Mucosa of rectum (tissue), 2 donors: ENCODE measurements around the gene COX4I2.

Source experiments
- H3K27ac ChIP-seq, 2 donors: one replicate each; pipeline ENCODE4 v1.7.0; 2013; ENCODE audit warnings: inconsistent platforms in 2 of 2, low read depth in 2 of 2, low read length in 2 of 2
- H3K27me3 ChIP-seq, 2 donors: one replicate each; pipeline ENCODE4 v1.7.0; 2013; ENCODE audit warnings: low read length in 2 of 2; ENCODE audit not compliant: control insufficient read depth in 2 of 2, insufficient read depth in 2 of 2
- H3K36me3 ChIP-seq, 2 donors: one replicate each; pipeline ENCODE4 v1.7.0; 2013; ENCODE audit warnings: low read length in 2 of 2; ENCODE audit not compliant: control insufficient read depth in 2 of 2, insufficient read depth in 2 of 2
- H3K4me1 ChIP-seq, 2 donors: one replicate each; pipeline ENCODE4 v1.7.0; 2013; ENCODE audit warnings: low read length in 2 of 2, mild to moderate bottlenecking in 1 of 2; ENCODE audit not compliant: control insufficient read depth in 2 of 2, insufficient read depth in 2 of 2
- H3K4me3 ChIP-seq, 2 donors: one replicate each; pipeline ENCODE4 v1.7.0; 2013; ENCODE audit warnings: low read length in 2 of 2
- H3K9ac ChIP-seq, 2 donors: one replicate each; pipeline ENCODE4 v1.7.0; 2013; ENCODE audit warnings: low read length in 2 of 2, low read depth in 1 of 2, mild to moderate bottlenecking in 1 of 2
- H3K9me3 ChIP-seq, 2 donors: one replicate each; pipeline ENCODE4 v1.7.0; 2013; ENCODE audit warnings: low read length in 2 of 2; ENCODE audit not compliant: control insufficient read depth in 2 of 2
- donor health status: healthy.
- donor health status: Normal muscosa, but diverticular disease.

The COX4I2 gene

DNA sequence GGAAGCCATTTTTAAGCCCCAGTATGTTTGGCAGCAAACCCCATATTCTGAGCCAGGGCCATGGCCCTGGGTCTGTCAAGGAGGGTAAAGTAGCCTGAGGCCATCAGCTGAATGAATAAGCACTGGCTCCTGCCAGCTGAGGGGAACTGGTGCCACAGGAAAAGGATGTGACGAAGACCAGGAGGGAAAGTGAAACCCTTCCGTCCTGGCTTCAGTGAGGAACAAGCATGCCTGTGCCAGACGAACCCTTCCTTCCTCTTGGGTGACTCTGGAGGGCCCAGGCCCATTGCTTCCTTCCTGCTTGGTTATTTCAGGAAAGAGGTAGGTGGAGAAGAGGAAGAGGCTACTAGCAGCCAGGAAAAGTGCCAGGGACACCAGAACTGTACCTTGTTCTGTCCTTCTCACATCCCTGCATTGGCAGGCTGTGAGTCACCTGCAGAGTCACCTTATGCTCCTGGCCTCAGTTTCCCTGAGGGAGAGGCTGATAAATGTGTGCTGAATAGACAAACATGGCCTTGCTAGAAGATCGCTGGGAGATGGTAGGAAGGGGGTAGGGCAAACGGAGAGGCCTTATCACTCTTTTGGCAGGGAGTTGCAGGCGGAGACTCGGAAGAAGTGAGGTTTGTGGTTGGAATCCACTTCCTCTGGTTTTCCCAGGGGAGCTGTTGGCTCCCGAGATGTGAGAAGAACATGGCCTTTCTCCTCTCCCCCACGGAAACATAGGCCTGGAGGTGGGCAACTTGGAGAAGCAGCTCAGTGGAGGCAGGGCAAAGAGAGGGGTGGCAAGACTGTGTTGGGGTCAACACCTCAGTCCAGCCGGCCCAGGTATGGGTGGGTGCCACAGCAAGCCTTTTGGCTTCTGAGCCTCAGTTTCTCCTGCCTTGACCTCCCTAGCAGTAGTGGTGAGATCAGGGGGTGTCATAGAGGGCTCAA is 37.4 kb downstream of the COX4I2 start:
- Histone ChIP-seq H3K9ac (peak overlapping the region; percentile 0 to 23), H3K4me3 (peak overlapping the region; percentile 13 to 69), H3K27ac (peak overlapping the region; percentile 48 to 85), H3K36me3 (peaks cover 10 to 25% of the 10 kb centered on the region in 2 donors), H3K4me1 (peaks cover 32 to 35% of the 10 kb centered on the region in 2 donors), H3K9me3 (no peaks in the 10 kb centered on the region), H3K27me3 (no peaks in the 10 kb centered on the region)

DNA sequence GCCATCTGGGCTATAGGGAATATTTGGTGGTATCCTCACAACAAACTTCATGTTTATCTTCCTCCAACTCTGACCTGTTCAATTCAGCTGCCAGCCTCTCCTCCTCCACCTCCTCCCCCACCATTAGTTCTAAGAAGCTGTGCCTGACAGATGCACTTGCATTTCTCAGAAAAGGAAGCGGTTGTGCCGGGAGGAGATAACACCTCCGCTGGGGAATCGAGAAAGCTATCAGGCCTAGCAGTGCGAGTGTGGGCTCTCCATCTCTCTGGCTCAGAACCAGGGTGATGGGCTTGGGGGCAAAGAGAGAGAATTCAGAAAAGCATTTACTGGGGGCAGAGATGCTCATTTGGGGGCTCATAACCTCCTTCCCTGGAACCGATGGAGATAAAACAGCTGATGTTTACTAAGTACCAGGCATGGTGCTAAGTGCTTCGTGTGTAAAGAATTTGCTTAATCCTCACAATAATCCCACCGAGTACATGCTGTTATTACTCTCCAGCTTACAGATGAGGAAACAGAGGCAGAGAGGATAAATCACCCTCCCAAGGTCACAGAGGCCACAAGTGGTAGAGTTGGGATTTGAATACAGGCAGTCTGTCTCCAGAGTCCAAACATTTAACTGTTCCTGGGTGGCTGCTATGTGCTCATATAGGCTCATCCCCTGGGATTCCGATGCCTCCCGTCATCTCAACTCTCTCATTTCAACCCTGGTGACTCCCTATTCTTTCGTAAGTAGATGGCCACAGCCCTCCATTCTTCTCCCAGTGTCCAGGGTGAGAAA is 38.3 kb downstream of the COX4I2 start:
- H3K27ac ChIP-seq, result peak overlapping the region; percentile 48 to 85
- H3K4me1 ChIP-seq, result peaks cover 29% of the 10 kb centered on the region in 2 donors
- peak overlapping the region in 1 of 2 donors; percentile 7 for H3K9ac ChIP-seq
- H3K9me3 ChIP-seq, result no peaks in the 10 kb centered on the region
- H3K27me3 ChIP-seq, result no peaks in the 10 kb centered on the region
- peak overlapping the region in 1 of 2 donors; percentile 69 for H3K4me3 ChIP-seq
- peaks cover 18 to 29% of the 10 kb centered on the region in 2 donors for H3K36me3 ChIP-seq

DNA sequence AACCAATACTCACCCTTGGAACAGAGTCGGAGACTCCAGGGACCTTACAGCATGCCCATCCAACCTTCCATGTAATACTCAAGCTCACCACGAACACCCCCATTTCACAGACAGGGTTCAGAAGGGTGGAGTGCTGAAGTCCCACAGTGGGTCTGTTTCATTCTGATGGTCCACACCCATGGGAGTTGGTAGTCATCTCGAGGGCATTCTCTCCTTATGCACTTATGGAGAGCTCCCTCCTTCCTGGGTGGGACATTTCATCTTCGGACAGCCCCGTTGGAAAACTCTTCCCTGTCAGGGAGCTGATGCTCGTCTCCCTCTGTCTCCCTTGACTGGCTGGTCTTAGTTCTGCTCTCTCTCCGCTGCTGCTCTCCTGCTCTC is 38.9 kb downstream of the COX4I2 start:
- no peak overlapping the region for H3K4me3 ChIP-seq
- peaks cover 24% of the 10 kb centered on the region in 2 donors for H3K4me1 ChIP-seq
- H3K36me3 ChIP-seq, result peaks cover 18 to 31% of the 10 kb centered on the region in 2 donors
- H3K27ac ChIP-seq, result peak overlapping the region in 1 of 2 donors; percentile 38
- H3K9me3 ChIP-seq, result no peaks in the 10 kb centered on the region
- H3K9ac ChIP-seq, result no peak overlapping the region
- no peaks in the 10 kb centered on the region for H3K27me3 ChIP-seq

DNA sequence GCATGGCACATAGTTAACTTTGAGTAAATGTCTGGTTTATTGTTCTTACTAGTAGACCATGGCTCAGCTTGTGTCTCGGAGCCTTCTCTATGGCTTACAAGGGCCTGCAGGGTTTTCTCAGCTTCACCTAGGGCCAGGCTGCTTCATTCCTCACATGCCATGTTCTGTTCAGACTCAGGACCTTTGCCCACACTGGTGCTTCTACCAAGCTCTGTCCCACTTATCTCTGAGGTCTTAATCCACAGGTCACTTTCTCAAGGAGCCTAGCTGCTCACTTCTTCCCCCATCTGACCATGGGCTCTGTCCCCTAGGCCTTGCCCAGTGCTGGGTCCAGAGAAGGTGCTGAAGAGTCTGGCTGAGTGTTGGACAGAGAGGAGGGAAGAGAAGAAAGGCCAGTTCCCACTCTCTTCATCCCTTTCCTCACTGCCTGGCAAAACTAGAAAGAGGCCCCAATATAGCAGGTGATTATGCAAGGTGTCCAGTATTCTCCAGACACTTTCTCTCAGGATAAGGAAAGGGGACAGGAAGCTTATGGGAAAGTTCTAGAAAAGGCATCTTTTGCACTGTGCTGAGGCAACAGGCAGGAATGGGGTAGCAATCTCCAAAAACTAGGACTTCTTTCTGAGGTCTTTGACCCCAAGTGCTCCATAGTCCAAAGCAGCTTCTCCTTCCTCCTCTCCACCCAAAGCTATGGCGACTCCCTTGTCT is 40.0 kb downstream of the COX4I2 start:
- Histone ChIP-seq H3K9ac (no peak overlapping the region), H3K4me1 (peaks cover 23 to 27% of the 10 kb centered on the region in 2 donors), H3K27ac (no peak overlapping the region)

DNA sequence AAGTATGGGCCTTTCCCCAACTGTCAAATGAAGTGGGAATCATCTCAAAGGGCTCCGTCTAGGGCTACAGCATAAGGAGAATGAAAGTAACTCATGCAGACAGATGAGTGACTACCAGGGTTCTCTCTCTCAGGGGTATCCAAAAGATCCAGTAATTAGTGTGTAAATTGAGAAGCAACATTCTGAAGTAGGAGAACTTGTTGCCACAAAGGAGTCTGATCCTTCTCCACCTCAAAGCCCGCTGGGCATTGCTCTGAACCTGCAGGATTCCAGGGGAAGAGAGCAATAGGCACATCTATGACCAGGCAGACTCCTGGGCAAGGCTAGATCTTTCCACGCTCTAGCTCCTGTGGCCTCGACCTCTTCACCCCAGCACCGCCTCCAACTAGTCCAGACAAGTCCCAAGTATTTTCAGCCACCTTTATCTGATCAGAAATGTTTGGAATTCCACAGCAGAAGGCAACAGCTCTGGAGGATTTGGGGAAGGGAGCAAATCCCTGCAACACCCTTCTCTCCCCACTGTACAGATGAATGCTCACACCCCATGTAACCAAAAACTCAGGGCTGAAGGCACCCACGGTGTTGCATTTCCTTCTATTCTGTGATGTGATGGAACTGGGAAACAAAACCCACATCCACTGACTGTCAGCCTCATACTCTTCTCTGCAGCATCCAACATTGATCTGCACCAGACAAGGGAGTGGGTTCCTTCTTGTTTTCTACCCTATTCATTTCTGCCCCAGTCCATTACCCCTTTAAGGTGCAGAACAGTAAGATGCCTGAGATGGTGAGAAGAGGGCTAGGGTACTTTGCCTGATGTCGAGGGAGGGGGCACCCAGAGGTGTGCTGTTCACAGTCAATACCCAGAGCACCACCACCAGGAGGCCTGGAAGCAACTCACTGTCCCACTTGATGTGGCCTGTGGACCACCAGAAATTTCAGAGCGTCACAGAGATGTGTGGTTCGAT is 41.0 kb downstream of the COX4I2 start:
- peaks cover 23 to 27% of the 10 kb centered on the region in 2 donors for H3K4me1 ChIP-seq
- no peak overlapping the region for H3K4me3 ChIP-seq

More for the DNA sequence above, 40.0 kb downstream of the COX4I2 start:
- H3K4me3 ChIP-seq, result no peak overlapping the region
- H3K36me3 ChIP-seq, result peaks cover 18 to 31% of the 10 kb centered on the region in 2 donors
- no peaks in the 10 kb centered on the region for H3K9me3 ChIP-seq
- no peaks in the 10 kb centered on the region for H3K27me3 ChIP-seq

DNA sequence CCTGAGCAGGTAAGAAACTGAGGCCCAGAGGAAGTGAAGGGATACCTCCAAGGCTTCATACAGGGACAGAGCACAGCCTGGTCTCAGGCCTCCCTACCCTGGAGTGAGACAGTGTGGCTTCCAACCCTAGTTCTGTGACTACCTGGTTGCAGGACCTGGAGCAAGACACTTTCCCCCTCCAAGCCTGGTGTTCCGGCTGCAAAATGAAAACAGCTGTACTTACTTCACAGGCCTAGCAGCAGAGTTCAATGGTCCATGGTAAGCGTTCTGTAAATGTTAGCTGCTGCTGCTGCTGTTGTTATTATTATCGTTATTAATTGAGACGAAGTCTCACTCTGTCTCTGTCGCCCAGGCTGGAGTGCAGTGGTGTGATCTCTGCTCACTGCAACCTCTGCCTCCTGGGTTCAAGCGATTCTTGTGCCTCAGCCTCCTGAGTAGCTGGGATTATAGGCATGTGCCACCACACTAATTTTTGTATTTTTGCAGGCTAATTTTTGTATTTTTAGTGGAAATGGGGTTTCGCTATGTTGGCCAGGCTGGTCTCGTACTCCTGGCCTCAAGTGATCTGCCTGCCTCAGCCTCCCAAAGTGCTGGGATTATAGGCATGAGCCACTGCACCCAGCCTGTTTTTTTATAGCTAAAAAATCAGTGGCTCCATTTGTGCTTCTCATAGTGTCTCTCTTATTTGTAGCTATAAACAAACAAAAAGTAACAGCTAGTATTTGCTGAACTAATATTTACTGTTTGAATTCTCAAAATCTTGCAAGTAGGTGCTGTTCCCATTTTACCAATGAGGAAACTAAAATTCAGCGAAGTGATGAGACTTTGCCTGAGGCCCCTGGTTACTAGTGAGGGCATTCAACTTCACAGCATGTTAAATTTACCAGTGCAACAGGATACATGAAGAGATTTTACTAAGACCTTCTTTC is 41.9 kb downstream of the COX4I2 start:
- Histone ChIP-seq H3K27me3 (no peaks in the 10 kb centered on the region), H3K27ac (no peak overlapping the region)

More for the DNA sequence above, 41.0 kb downstream of the COX4I2 start:
- Histone ChIP-seq H3K9me3 (no peaks in the 10 kb centered on the region), H3K36me3 (peaks cover 18 to 31% of the 10 kb centered on the region in 2 donors), H3K9ac (no peak overlapping the region), H3K27me3 (no peaks in the 10 kb centered on the region), H3K27ac (no peak overlapping the region)

DNA sequence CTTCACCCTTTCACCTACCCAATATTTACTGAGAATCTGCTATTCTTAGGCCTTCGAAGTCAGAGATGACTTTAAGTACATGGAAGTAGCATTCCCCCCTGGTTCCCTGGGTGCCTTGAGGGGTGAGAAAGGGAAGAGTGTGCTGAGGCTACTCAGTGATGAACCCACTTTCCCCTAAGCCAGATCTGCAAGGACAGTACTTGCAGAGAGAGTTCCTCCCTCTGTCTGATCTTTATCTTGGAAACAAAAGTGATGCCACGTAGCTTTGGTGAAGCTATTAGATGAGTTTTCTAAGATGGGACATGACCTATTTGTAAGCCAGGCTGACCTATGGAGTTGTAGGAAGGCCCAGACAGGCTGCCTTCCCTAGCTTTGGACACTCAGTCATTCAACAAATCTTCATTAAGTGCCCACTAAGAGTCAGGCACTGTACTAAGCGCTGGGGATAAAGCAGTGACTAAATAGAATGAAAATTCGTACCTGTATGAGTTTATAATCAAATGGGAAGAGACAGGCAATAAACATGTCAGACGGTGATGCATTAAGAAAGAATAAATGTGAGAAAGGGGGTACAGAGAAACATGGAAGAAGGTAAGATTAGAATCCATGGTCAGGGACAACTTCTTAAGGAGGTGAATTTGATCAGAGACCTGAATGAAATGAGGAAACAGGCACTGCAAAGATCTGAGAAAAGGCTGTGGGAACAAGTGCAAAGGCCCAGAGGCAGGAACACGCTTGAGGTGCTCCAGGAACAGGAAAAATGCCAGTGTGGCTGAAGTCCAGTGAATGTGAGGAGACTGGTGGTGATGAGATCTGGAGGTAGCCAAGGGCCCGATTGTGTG is 42.8 kb downstream of the COX4I2 start:
- Histone ChIP-seq H3K36me3 (peaks cover 21 to 26% of the 10 kb centered on the region in 2 donors), H3K4me1 (peaks cover 17 to 22% of the 10 kb centered on the region in 2 donors), H3K27me3 (no peaks in the 10 kb centered on the region), H3K9me3 (no peaks in the 10 kb centered on the region), H3K4me3 (no peak overlapping the region), H3K27ac (no peak overlapping the region), H3K9ac (no peak overlapping the region)

More for the DNA sequence above, 41.9 kb downstream of the COX4I2 start:
- Histone ChIP-seq H3K9me3 (no peaks in the 10 kb centered on the region), H3K4me3 (no peak overlapping the region), H3K9ac (no peak overlapping the region), H3K36me3 (peaks cover 21 to 31% of the 10 kb centered on the region in 2 donors), H3K4me1 (peaks cover 23 to 27% of the 10 kb centered on the region in 2 donors)

DNA sequence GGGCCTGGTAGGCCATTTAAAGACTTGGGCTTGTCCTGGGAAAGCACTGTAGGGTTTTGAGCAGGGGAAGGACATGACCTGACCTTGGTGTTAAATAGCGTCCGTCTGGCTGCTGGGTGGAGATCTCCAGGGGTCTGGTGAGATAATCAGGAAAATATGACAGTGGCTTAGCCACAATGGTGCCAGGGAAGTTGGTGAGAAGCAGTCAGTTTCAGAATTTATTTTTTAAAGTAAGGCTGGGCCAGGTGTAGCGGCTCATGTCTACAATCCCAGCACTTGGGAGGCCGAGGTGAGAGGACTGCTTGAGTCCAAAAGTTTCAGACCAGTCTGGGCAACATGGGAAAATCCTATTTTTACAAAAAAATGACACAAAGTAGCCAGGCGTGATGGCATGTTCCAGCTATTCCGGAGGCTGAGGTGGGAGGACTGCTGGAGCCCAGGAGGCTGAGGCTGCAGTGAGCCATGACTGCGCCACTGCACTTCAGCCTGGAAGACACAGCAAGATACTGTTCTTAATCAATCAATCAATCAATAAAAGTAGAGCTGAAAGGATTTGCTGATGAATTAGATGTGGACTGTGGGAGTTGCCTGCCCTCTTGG is 43.5 kb downstream of the COX4I2 start:
- Histone ChIP-seq H3K27me3 (no peaks in the 10 kb centered on the region), H3K4me3 (no peak overlapping the region), H3K27ac (no peak overlapping the region), H3K9me3 (no peaks in the 10 kb centered on the region), H3K36me3 (peaks cover 23 to 26% of the 10 kb centered on the region in 2 donors), H3K9ac (no peak overlapping the region), H3K4me1 (peaks cover 14 to 18% of the 10 kb centered on the region in 2 donors)
